CD14-positive monocyte (primary cell): ENCODE results near the gene FAM110D. TPM values are rescaled to one million over a fixed set of nuclear protein-coding genes. Genes with fewer than 3 reads are reported as not detected.

Experiments
- DNase-seq, 3 donors: peaks; one replicate each; pipeline ENCODE4 v3.0.0-alpha.2; 2011 to 2022
- H2AFZ ChIP-seq: 2 replicates; pipeline ENCODE4 v1.6.0; 2012; ENCODE audit warnings: mild to moderate bottlenecking, low read depth, low read length, inconsistent platforms; ENCODE audit not compliant: insufficient read depth, poor library complexity, severe bottlenecking
- H3K27ac ChIP-seq, 2 donors: 1 replicate in 1 of 2; 2 replicates in 1 of 2; pipeline ENCODE4 v1.5.1; 2012 to 2013; ENCODE audit warnings: low read length in 2 of 2, control low read depth in 1 of 2, inconsistent platforms in 1 of 2, low read depth in 1 of 2, mild to moderate bottlenecking in 1 of 2
- H3K27me3 ChIP-seq, 2 donors: one replicate each; pipeline versions ENCODE4 v1.6.0 to v1.6.1; 2011 to 2013; ENCODE audit warnings: low read length in 2 of 2; ENCODE audit not compliant: control insufficient read depth in 2 of 2, insufficient read depth in 2 of 2
- H3K36me3 ChIP-seq, 2 donors: replicated peaks in 1 of 2; 1 replicate in 1 of 2; 2 replicates in 1 of 2; pipeline versions ENCODE4 v1.5.1 to v1.6.1; 2012 to 2013; ENCODE audit warnings: low read length in 2 of 2, control low read depth in 1 of 2, inconsistent platforms in 1 of 2, mild to moderate bottlenecking in 1 of 2; ENCODE audit not compliant: insufficient read depth in 2 of 2, control insufficient read depth in 1 of 2
- H3K4me1 ChIP-seq, 2 donors: 1 replicate in 1 of 2; 2 replicates in 1 of 2; pipeline versions ENCODE4 v1.5.1 to v1.6.1; 2012 to 2013; ENCODE audit warnings: low read length in 2 of 2, control low read depth in 1 of 2, inconsistent platforms in 1 of 2, mild to moderate bottlenecking in 1 of 2, moderate library complexity in 1 of 2; ENCODE audit not compliant: insufficient read depth in 2 of 2, control insufficient read depth in 1 of 2
- H3K4me2 ChIP-seq: replicated peaks from 2 replicates; pipeline ENCODE3; 2012; ENCODE audit warnings: low read length, moderate library complexity, mild to moderate bottlenecking; ENCODE audit not compliant: poor library complexity, severe bottlenecking; ENCODE audit errors: extremely low read depth
- H3K4me3 ChIP-seq, 3 experiments: fragments of 200-600 bp in 1 of 3; sonication (generic) in 1 of 3; replicated peaks in 1 of 3; 1 replicate in 2 of 3; 2 replicates in 1 of 3; pipeline ENCODE4 v1.5.1; 2011 to 2013; ENCODE audit warnings: low read length in 3 of 3, mild to moderate bottlenecking in 3 of 3, control low read depth in 2 of 3, low read depth in 2 of 3, inconsistent platforms in 1 of 3, moderate library complexity in 1 of 3
- H3K79me2 ChIP-seq: 2 replicates; pipeline ENCODE4 v1.6.0; 2012; ENCODE audit warnings: mild to moderate bottlenecking, control low read depth, inconsistent platforms, low read length, moderate library complexity; ENCODE audit not compliant: insufficient read depth
- H3K9ac ChIP-seq: 2 replicates; pipeline ENCODE4 v1.6.0; 2017; ENCODE audit warnings: low read length, mild to moderate bottlenecking; ENCODE audit not compliant: insufficient read depth, poor library complexity, severe bottlenecking
- H3K9me3 ChIP-seq, 2 donors: replicated peaks in 1 of 2; 1 replicate in 1 of 2; 2 replicates in 1 of 2; pipeline versions ENCODE4 v1.5.1 to v1.6.1; 2012 to 2013; ENCODE audit warnings: low read length in 2 of 2, control low read depth in 1 of 2; ENCODE audit not compliant: control insufficient read depth in 1 of 2, insufficient read depth in 1 of 2
- H4K20me1 ChIP-seq: 2 replicates; pipeline ENCODE4 v1.6.0; 2012; ENCODE audit warnings: mild to moderate bottlenecking, low read length, control low read depth, moderate library complexity; ENCODE audit not compliant: insufficient read depth
- H3K27ac Mint-ChIP-seq, 7 donors: one replicate each; pipeline ENCODE4 v1.8.0; 2020; ENCODE audit warnings: mild to moderate bottlenecking in 7 of 7, mixed read lengths in 7 of 7, moderate library complexity in 6 of 7, inconsistent platforms in 2 of 7
- H3K27me3 Mint-ChIP-seq, 3 donors: one replicate each; pipeline ENCODE4 v1.8.0; 2021 to 2022; ENCODE audit warnings: low read depth in 3 of 3, mild to moderate bottlenecking in 3 of 3, mixed read lengths in 3 of 3, moderate library complexity in 3 of 3, inconsistent platforms in 1 of 3
- H3K36me3 Mint-ChIP-seq, 2 donors: one replicate each; pipeline ENCODE4 v1.8.0; 2020; ENCODE audit warnings: mixed read lengths in 2 of 2, inconsistent platforms in 1 of 2, mild to moderate bottlenecking in 1 of 2
- H3K4me1 Mint-ChIP-seq: one replicate; pipeline ENCODE4 v1.8.0; 2020; ENCODE audit warnings: mild to moderate bottlenecking, mixed read lengths
- H3K4me3 Mint-ChIP-seq, 2 donors: one replicate each; pipeline ENCODE4 v1.8.0; 2020; ENCODE audit warnings: mild to moderate bottlenecking in 2 of 2, mixed read lengths in 2 of 2, moderate library complexity in 1 of 2
- H3K9me3 Mint-ChIP-seq, 7 donors: one replicate each; pipeline ENCODE4 v1.8.0; 2020 to 2022; ENCODE audit warnings: mixed read lengths in 7 of 7, mild to moderate bottlenecking in 6 of 7, moderate library complexity in 6 of 7, inconsistent platforms in 2 of 7
- WGBS: methylation state at CpG from one replicate; pipeline ENCODE4 v1.1.5; 2013; ENCODE audit warnings: missing lambda C conversion rate; ENCODE audit not compliant: insufficient coverage; 5-methylcytosine and 5-hydroxymethylcytosine counted together
- intact Hi-C, 2 donors: fragments of 100-400 bp; cut with micrococcal nuclease; formaldehyde crosslinking; loops; one replicate each; pipeline versions ENCODE4 v1.15.0 to v1.15.1; 2023
- polyA plus RNA-seq, 3 donors: library from polyadenylated mRNA; depleted of rRNA in 1 of 3; unstranded in 2 of 3; stranded (reverse) in 1 of 3; fragments of 300-500 nt in 2 of 3; fragments of >200 nt in 1 of 3; fragmentation: Illumina TruSeq in 2 of 3; gene quantifications; 1 replicate in 2 of 3; 2 replicates in 1 of 3; pipeline ENCODE4 v1.2.3, GENCODE V29; 2012 to 2021
- TF ChIP-seq, protein P1 (sequence below): fragments of 200-600 bp; IDR thresholded peaks from one replicate; pipeline ENCODE4 v1.8.0; 2022; ENCODE audit warnings: antibody characterized with exemption, mild to moderate bottlenecking

The FAM110D gene
- polyA plus RNA-seq, 3 donors: not detected

DNA sequence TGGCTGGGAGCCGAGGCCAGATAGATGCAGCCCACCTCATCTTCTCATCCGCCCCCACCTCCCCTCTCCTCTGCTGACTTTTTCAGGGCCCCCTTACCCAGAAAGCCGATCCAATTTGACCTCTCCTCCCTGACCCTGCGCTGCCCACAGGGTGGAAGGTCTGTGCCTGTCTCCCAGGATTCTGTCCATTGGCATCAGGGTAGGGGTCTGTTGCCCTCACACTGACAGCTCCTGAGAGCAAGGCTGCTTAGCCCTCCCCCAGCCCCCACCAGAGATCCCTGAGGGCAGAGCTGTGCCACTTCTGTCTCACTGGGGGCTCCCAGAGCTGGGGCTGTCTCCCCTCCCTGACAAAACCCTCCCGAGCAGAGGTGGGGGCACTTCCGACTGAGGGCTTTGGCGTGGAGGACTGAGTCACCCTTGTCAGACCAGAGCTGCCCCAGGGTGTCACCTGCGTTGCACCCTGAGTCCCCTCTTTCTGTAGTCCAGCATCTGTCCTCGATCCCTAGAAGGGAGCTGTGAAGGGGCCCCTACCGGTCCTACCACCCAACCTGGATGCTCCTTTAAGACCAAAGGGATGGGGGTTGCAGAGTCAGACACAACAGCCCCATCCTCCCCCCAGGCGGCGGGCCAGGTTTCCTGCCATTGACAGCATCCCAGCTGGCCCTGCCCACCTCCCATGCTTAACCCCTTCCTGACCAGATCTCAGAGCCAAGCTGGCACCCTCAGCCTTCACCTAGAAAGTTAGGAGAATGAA, 2.4 kb upstream of the FAM110D start:
- H3K36me3 Mint-ChIP-seq: no peaks in the 10 kb centered on the region
- intact Hi-C loops: no loop called here
- no peak overlapping the region for H3K9ac ChIP-seq
- TF ChIP-seq, protein P1, sequence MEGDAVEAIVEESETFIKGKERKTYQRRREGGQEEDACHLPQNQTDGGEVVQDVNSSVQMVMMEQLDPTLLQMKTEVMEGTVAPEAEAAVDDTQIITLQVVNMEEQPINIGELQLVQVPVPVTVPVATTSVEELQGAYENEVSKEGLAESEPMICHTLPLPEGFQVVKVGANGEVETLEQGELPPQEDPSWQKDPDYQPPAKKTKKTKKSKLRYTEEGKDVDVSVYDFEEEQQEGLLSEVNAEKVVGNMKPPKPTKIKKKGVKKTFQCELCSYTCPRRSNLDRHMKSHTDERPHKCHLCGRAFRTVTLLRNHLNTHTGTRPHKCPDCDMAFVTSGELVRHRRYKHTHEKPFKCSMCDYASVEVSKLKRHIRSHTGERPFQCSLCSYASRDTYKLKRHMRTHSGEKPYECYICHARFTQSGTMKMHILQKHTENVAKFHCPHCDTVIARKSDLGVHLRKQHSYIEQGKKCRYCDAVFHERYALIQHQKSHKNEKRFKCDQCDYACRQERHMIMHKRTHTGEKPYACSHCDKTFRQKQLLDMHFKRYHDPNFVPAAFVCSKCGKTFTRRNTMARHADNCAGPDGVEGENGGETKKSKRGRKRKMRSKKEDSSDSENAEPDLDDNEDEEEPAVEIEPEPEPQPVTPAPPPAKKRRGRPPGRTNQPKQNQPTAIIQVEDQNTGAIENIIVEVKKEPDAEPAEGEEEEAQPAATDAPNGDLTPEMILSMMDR: no peak
- H3K9me3 ChIP-seq: no peaks in the 10 kb centered on the region
- peaks cover 29 to 43% of the 10 kb centered on the region in 2 donors for H3K4me1 ChIP-seq
- H3K4me1 Mint-ChIP-seq: peaks cover 37% of the 10 kb centered on the region
- peak in 1 of 3 donors; percentile 41 for DNase-seq
- no peak overlapping the region for H3K27ac Mint-ChIP-seq
- H3K79me2 ChIP-seq: no peaks in the 10 kb centered on the region
- H4K20me1 ChIP-seq: no peaks in the 10 kb centered on the region
- peaks cover 8 to 44% of the 10 kb centered on the region in 2 donors for H3K27me3 ChIP-seq
- peaks cover 0 to 3% (median 0%) of the 10 kb centered on the region in 7 donors for H3K9me3 Mint-ChIP-seq
- H3K36me3 ChIP-seq: no peaks in the 10 kb centered on the region
- H3K4me2 ChIP-seq: no peak overlapping the region
- no peak overlapping the region for H3K4me3 ChIP-seq
- H3K4me3 Mint-ChIP-seq: peak overlapping the region in 1 of 2 donors; percentile 79
- peaks cover 50 to 68% (median 63%) of the 10 kb centered on the region in 3 donors for H3K27me3 Mint-ChIP-seq
- no peak overlapping the region for H2AFZ ChIP-seq
- no peak overlapping the region for H3K27ac ChIP-seq
- 36% methylated on average over 6 of the region's 12 CpGs for WGBS

DNA sequence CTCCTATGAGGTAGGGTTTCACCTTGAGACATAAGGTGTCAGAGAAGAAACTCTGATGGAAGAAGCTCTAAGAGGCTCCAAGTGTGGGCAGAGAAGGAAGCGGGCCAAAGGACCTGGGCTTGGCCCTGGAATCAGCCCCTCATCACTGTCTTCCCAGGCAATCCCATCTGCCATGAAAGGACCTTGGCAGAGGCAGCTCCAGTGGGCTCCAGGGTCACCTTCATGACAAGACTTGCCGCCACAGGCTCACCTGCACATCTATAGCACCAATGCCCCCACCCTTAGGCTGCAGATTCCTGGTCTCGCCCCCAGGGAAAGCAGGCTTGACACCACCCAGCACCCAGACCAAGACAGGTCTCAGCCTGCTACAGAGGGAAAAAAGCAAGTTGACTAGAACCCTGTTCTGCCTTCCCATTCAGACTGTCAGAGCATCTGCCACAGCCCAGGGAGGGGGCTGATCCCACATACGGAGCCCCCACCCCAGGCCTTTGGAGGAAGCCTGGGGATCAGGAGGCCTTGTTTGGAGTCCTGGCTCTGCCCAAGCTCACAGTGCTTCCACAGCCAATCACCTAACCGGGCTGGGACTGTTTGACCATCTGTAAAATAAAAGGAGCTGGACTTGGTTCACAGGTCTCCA, 490 bp upstream of the FAM110D start:
- WGBS: 96% methylated on average over 5 of the region's 5 CpGs
- Mint-ChIP-seq H3K4me1 (peaks cover 34% of the 10 kb centered on the region), H3K27ac (no peak overlapping the region), H3K4me3 (peak overlapping the region; percentile 6 to 15), H3K36me3 (peaks cover 0 to 2% of the 10 kb centered on the region in 2 donors), H3K9me3 (peaks cover 0 to 7% (median 0%) of the 10 kb centered on the region in 7 donors), H3K27me3 (peaks cover 65 to 78% (median 77%) of the 10 kb centered on the region in 3 donors)
- intact Hi-C loops: no loop called here
- Histone ChIP-seq H2AFZ (no peak overlapping the region), H3K27ac (no peak overlapping the region), H3K27me3 (peaks cover 14 to 59% of the 10 kb centered on the region in 2 donors), H4K20me1 (no peaks in the 10 kb centered on the region), H3K4me2 (no peak overlapping the region), H3K4me1 (peaks cover 28 to 40% of the 10 kb centered on the region in 2 donors), H3K36me3 (no peaks in the 10 kb centered on the region), H3K9me3 (no peaks in the 10 kb centered on the region), H3K4me3 (no peak overlapping the region), H3K9ac (no peak overlapping the region), H3K79me2 (no peaks in the 10 kb centered on the region)
- TF ChIP-seq, protein P1: no peak
- DNase-seq: no peak
